CD14-positive monocyte (primary cell): Measurements from ENCODE around the gene UST. TPM values are rescaled to one million over a fixed set of nuclear protein-coding genes. Genes with fewer than 3 reads are reported as not detected.

Experiments
- DNase-seq, 3 donors: peaks; one replicate each; pipeline ENCODE4 v3.0.0-alpha.2; 2011 to 2022
- H2AFZ ChIP-seq: 2 replicates; pipeline ENCODE4 v1.6.0; 2012; ENCODE audit warnings: mild to moderate bottlenecking, low read depth, low read length, inconsistent platforms; ENCODE audit not compliant: insufficient read depth, poor library complexity, severe bottlenecking
- H3K27ac ChIP-seq, 2 donors: 1 replicate in 1 of 2; 2 replicates in 1 of 2; pipeline ENCODE4 v1.5.1; 2012 to 2013; ENCODE audit warnings: low read length in 2 of 2, control low read depth in 1 of 2, inconsistent platforms in 1 of 2, low read depth in 1 of 2, mild to moderate bottlenecking in 1 of 2
- H3K27me3 ChIP-seq, 2 donors: one replicate each; pipeline versions ENCODE4 v1.6.0 to v1.6.1; 2011 to 2013; ENCODE audit warnings: low read length in 2 of 2; ENCODE audit not compliant: control insufficient read depth in 2 of 2, insufficient read depth in 2 of 2
- H3K36me3 ChIP-seq, 2 donors: replicated peaks in 1 of 2; 1 replicate in 1 of 2; 2 replicates in 1 of 2; pipeline versions ENCODE4 v1.5.1 to v1.6.1; 2012 to 2013; ENCODE audit warnings: low read length in 2 of 2, control low read depth in 1 of 2, inconsistent platforms in 1 of 2, mild to moderate bottlenecking in 1 of 2; ENCODE audit not compliant: insufficient read depth in 2 of 2, control insufficient read depth in 1 of 2
- H3K4me1 ChIP-seq, 2 donors: 1 replicate in 1 of 2; 2 replicates in 1 of 2; pipeline versions ENCODE4 v1.5.1 to v1.6.1; 2012 to 2013; ENCODE audit warnings: low read length in 2 of 2, control low read depth in 1 of 2, inconsistent platforms in 1 of 2, mild to moderate bottlenecking in 1 of 2, moderate library complexity in 1 of 2; ENCODE audit not compliant: insufficient read depth in 2 of 2, control insufficient read depth in 1 of 2
- H3K4me2 ChIP-seq: replicated peaks from 2 replicates; pipeline ENCODE3; 2012; ENCODE audit warnings: low read length, moderate library complexity, mild to moderate bottlenecking; ENCODE audit not compliant: poor library complexity, severe bottlenecking; ENCODE audit errors: extremely low read depth
- H3K4me3 ChIP-seq, 3 experiments: fragments of 200-600 bp in 1 of 3; sonication (generic) in 1 of 3; replicated peaks in 1 of 3; 1 replicate in 2 of 3; 2 replicates in 1 of 3; pipeline ENCODE4 v1.5.1; 2011 to 2013; ENCODE audit warnings: low read length in 3 of 3, mild to moderate bottlenecking in 3 of 3, control low read depth in 2 of 3, low read depth in 2 of 3, inconsistent platforms in 1 of 3, moderate library complexity in 1 of 3
- H3K79me2 ChIP-seq: 2 replicates; pipeline ENCODE4 v1.6.0; 2012; ENCODE audit warnings: mild to moderate bottlenecking, control low read depth, inconsistent platforms, low read length, moderate library complexity; ENCODE audit not compliant: insufficient read depth
- H3K9ac ChIP-seq: 2 replicates; pipeline ENCODE4 v1.6.0; 2017; ENCODE audit warnings: low read length, mild to moderate bottlenecking; ENCODE audit not compliant: insufficient read depth, poor library complexity, severe bottlenecking
- H3K9me3 ChIP-seq, 2 donors: replicated peaks in 1 of 2; 1 replicate in 1 of 2; 2 replicates in 1 of 2; pipeline versions ENCODE4 v1.5.1 to v1.6.1; 2012 to 2013; ENCODE audit warnings: low read length in 2 of 2, control low read depth in 1 of 2; ENCODE audit not compliant: control insufficient read depth in 1 of 2, insufficient read depth in 1 of 2
- H4K20me1 ChIP-seq: 2 replicates; pipeline ENCODE4 v1.6.0; 2012; ENCODE audit warnings: mild to moderate bottlenecking, low read length, control low read depth, moderate library complexity; ENCODE audit not compliant: insufficient read depth
- H3K27ac Mint-ChIP-seq, 7 donors: one replicate each; pipeline ENCODE4 v1.8.0; 2020; ENCODE audit warnings: mild to moderate bottlenecking in 7 of 7, mixed read lengths in 7 of 7, moderate library complexity in 6 of 7, inconsistent platforms in 2 of 7
- H3K27me3 Mint-ChIP-seq, 3 donors: one replicate each; pipeline ENCODE4 v1.8.0; 2021 to 2022; ENCODE audit warnings: low read depth in 3 of 3, mild to moderate bottlenecking in 3 of 3, mixed read lengths in 3 of 3, moderate library complexity in 3 of 3, inconsistent platforms in 1 of 3
- H3K36me3 Mint-ChIP-seq, 2 donors: one replicate each; pipeline ENCODE4 v1.8.0; 2020; ENCODE audit warnings: mixed read lengths in 2 of 2, inconsistent platforms in 1 of 2, mild to moderate bottlenecking in 1 of 2
- H3K4me1 Mint-ChIP-seq: one replicate; pipeline ENCODE4 v1.8.0; 2020; ENCODE audit warnings: mild to moderate bottlenecking, mixed read lengths
- H3K4me3 Mint-ChIP-seq, 2 donors: one replicate each; pipeline ENCODE4 v1.8.0; 2020; ENCODE audit warnings: mild to moderate bottlenecking in 2 of 2, mixed read lengths in 2 of 2, moderate library complexity in 1 of 2
- H3K9me3 Mint-ChIP-seq, 7 donors: one replicate each; pipeline ENCODE4 v1.8.0; 2020 to 2022; ENCODE audit warnings: mixed read lengths in 7 of 7, mild to moderate bottlenecking in 6 of 7, moderate library complexity in 6 of 7, inconsistent platforms in 2 of 7
- CTCF ChIP-seq: fragments of 200-600 bp; IDR thresholded peaks from one replicate; pipeline ENCODE4 v1.8.0; 2022; ENCODE audit warnings: antibody characterized with exemption, mild to moderate bottlenecking
- WGBS: methylation state at CpG from one replicate; pipeline ENCODE4 v1.1.5; 2013; ENCODE audit warnings: missing lambda C conversion rate; ENCODE audit not compliant: insufficient coverage; 5-methylcytosine and 5-hydroxymethylcytosine counted together
- intact Hi-C, 2 donors: fragments of 100-400 bp; cut with micrococcal nuclease; formaldehyde crosslinking; loops; one replicate each; pipeline versions ENCODE4 v1.15.0 to v1.15.1; 2023
- polyA plus RNA-seq, 3 donors: library from polyadenylated mRNA; depleted of rRNA in 1 of 3; unstranded in 2 of 3; stranded (reverse) in 1 of 3; fragments of 300-500 nt in 2 of 3; fragments of >200 nt in 1 of 3; fragmentation: Illumina TruSeq in 2 of 3; gene quantifications; 1 replicate in 2 of 3; 2 replicates in 1 of 3; pipeline ENCODE4 v1.2.3, GENCODE V29; 2012 to 2021

Gene UST
- polyA plus RNA-seq, 3 donors: 0.33 to 0.53 (median 0.48) TPM

DNA sequence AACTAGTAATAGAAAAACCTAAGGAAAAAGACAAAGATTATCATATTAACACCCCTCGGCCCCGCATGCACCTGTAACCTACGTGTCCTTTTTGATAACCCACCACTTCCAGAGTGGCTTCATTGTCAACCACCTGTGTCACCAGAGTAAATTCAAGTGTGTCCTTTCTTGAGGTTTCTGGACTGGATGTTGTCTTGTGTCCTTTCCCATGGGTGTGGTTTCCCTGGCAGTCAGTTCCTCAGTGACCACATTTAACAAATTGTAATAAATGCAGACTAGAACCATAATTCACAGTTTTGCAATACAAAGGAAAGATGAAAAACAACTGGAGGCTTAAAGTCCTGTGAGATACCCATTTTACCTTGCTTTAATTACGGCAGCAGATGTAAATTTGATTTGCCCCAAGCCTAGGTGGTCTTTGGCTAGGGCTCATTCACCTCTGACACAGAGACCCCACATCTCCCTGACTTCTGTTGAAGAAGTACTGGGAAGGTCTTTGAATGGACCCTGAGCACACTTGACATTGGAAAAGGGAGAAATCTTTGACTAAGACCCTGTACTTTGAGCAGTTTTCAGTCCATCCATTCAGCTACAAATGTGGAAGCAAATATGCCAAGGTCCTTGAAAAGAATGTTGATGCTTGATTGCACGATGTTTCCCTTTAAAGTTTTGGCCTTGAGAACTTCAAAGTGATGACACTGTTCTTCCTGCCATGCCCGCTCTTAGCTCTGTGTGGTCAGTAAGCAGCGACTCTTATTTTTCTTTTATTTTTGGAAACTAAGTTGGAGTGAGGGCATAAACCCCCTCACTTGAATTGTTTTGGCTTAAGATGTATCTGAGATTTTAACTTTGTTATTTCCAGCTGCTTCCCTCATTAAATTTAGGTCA, 232.4 kb downstream of the UST start:
- H3K27me3 ChIP-seq: no peaks in the 10 kb centered on the region
- no peak overlapping the region for H3K27ac ChIP-seq
- Mint-ChIP-seq H3K27ac (no peak overlapping the region), H3K27me3 (peaks cover 2 to 5% (median 5%) of the 10 kb centered on the region in 3 donors), H3K9me3 (peaks cover 0 to 3% (median 0%) of the 10 kb centered on the region in 7 donors), H3K36me3 (no peaks in the 10 kb centered on the region), H3K4me3 (no peak overlapping the region), H3K4me1 (peaks cover 6% of the 10 kb centered on the region)
- no peak for DNase-seq
- intact Hi-C loops: no loop called here
- no peak overlapping the region for H3K9ac ChIP-seq
- no peaks in the 10 kb centered on the region for H3K9me3 ChIP-seq
- no peaks in the 10 kb centered on the region for H3K4me1 ChIP-seq
- no peak overlapping the region for H3K4me3 ChIP-seq
- no peak overlapping the region for H2AFZ ChIP-seq
- H3K36me3 ChIP-seq: no peaks in the 10 kb centered on the region
- 100% methylated on average over 1 of the region's 7 CpGs for WGBS
- no peaks in the 10 kb centered on the region for H4K20me1 ChIP-seq
- H3K4me2 ChIP-seq: no peak overlapping the region
- no peak for TF ChIP-seq CTCF
- no peaks in the 10 kb centered on the region for H3K79me2 ChIP-seq

- Histone ChIP-seq H2AFZ (no peak overlapping the region), H3K4me3 (no peak overlapping the region), H3K4me1 (no peaks in the 10 kb centered on the region), H3K27ac (no peak overlapping the region), H3K9me3 (no peaks in the 10 kb centered on the region), H3K36me3 (no peaks in the 10 kb centered on the region), H3K27me3 (no peaks in the 10 kb centered on the region), H4K20me1 (no peaks in the 10 kb centered on the region), H3K9ac (no peak overlapping the region), H3K79me2 (no peaks in the 10 kb centered on the region), H3K4me2 (no peak overlapping the region)
- no peak for DNase-seq
- 100% methylated on average over 3 of the region's 3 CpGs for WGBS
- H3K27me3 Mint-ChIP-seq: peaks cover 2 to 5% (median 5%) of the 10 kb centered on the region in 3 donors
- peaks cover 0 to 3% (median 0%) of the 10 kb centered on the region in 7 donors for H3K9me3 Mint-ChIP-seq
- no peak overlapping the region for H3K27ac Mint-ChIP-seq
- intact Hi-C loops: no loop called here
- no peak for TF ChIP-seq CTCF
- no peaks in the 10 kb centered on the region for H3K36me3 Mint-ChIP-seq
- no peak overlapping the region for H3K4me3 Mint-ChIP-seq
- peaks cover 4% of the 10 kb centered on the region for H3K4me1 Mint-ChIP-seq
Observed at GRCh38 chr6:148980234-148980633, 233.4 kb downstream of the UST start.
